Measurements from ENCODE around the gene KLHL25. TPM values are rescaled to one million over a fixed set of nuclear protein-coding genes. Genes with fewer than 3 reads are reported as not detected.

The KLHL25 gene
- total RNA-seq, 1 donor = 8.8 TPM

- no peak overlapping the region for H3K4me3 ChIP-seq (ENCODE audit: low read length)
- H3K9me3 ChIP-seq (ENCODE audit: low read depth, low read length) = no peaks in the 10 kb centered on the region
- H3K27me3 ChIP-seq (ENCODE audit: insufficient read depth, low read length) = no peaks in the 10 kb centered on the region
- no peaks in the 10 kb centered on the region for H3K4me1 ChIP-seq (ENCODE audit: insufficient read depth, low read length)
These were observed 53.1 kb downstream of the KLHL25 start for GRCh38 chr15:85741662-85742061.

DNA sequence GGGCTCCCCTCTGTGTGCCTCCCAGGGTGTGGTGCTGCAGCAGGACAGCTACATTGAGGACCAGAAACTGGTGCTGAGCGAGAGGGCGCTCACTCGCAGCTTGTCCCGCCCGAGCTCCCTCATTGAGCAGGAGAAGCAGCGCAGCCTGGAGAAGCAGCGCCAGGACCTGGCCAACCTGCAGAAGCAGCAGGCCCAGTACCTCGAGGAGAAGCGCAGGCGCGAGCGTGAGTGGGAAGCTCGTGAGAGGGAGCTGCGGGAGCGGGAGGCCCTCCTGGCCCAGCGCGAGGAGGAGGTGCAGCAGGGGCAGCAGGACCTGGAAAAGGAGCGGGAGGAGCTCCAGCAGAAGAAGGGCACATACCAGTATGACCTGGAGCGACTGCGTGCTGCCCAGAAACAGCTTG lies 53.7 kb downstream of the KLHL25 start:
- Histone ChIP-seq H3K4me3 (ENCODE audit: low read length) (no peak overlapping the region), H3K4me1 (ENCODE audit: insufficient read depth, low read length) (no peaks in the 10 kb centered on the region), H3K9me3 (ENCODE audit: low read depth, low read length) (no peaks in the 10 kb centered on the region), H3K27me3 (ENCODE audit: insufficient read depth, low read length) (no peaks in the 10 kb centered on the region)

- no peaks in the 10 kb centered on the region for H3K27me3 ChIP-seq (ENCODE audit: insufficient read depth, low read length)
- H3K4me1 ChIP-seq (ENCODE audit: insufficient read depth, low read length) = no peaks in the 10 kb centered on the region
- H3K4me3 ChIP-seq (ENCODE audit: low read length) = no peak overlapping the region
- H3K9me3 ChIP-seq (ENCODE audit: low read depth, low read length) = peaks cover 8% of the 10 kb centered on the region
These were observed 57.7 kb downstream of the KLHL25 start for GRCh38 chr15:85737061-85737460.

DNA sequence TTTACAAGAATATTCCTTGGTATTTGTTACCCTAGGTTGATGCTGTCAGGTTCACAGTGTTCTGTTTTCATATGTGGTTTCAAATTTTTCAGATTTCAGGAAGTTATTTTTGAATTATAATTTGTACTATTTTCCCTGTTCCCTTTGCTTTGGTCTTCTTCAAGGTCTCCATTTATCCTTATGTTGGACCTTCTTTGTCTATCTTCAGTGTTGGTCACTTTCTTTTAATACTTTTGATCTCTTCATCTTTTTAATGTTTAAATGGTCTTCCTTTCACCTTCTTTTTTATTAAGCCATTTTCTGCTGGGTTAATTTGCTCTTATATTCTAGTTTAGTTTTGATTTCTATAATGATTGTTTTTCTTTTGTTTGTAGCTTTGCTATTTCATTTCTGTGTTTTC lies 61.3 kb downstream of the KLHL25 start:
- Histone ChIP-seq H3K4me3 (ENCODE audit: low read length) (no peak overlapping the region), H3K4me1 (ENCODE audit: insufficient read depth, low read length) (no peaks in the 10 kb centered on the region), H3K27me3 (ENCODE audit: insufficient read depth, low read length) (no peaks in the 10 kb centered on the region)

GRCh38 chr15:85730001-85730820 lies 64.5 kb downstream of the KLHL25 start:
- Histone ChIP-seq H3K9me3 (ENCODE audit: low read depth, low read length) (peaks cover 8% of the 10 kb centered on the region), H3K4me3 (ENCODE audit: low read length) (no peak overlapping the region), H3K27me3 (ENCODE audit: insufficient read depth, low read length) (no peaks in the 10 kb centered on the region), H3K4me1 (ENCODE audit: insufficient read depth, low read length) (no peaks in the 10 kb centered on the region)

More for the DNA sequence above, 61.3 kb downstream of the KLHL25 start:
- H3K9me3 ChIP-seq (ENCODE audit: low read depth, low read length) = peaks cover 8% of the 10 kb centered on the region

- Histone ChIP-seq H3K27me3 (ENCODE audit: insufficient read depth, low read length) (no peaks in the 10 kb centered on the region), H3K4me1 (ENCODE audit: insufficient read depth, low read length) (no peaks in the 10 kb centered on the region), H3K4me3 (ENCODE audit: low read length) (no peak overlapping the region), H3K9me3 (ENCODE audit: low read depth, low read length) (no peaks in the 10 kb centered on the region)
These were observed 67.7 kb downstream of the KLHL25 start for GRCh38 chr15:85727068-85727467.

DNA sequence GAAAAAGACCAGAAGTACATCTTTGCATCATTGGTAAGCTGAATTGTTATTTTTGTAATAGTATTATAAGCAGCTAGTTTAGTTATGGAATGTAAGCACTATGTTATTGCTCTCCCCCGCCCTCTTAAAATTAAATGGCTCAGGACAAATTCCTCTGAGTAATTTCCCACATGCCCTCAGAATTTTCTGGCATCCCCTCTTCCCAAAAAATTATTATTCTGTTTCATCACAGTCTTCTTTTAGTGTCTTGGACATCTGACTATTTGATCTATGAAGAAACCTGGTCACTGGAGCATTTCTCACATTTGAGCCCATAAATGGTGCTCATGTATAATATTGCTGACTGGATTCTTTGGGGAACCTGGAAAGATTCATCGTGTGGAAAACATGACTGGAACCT lies 68.3 kb downstream of the KLHL25 start:
- H3K27me3 ChIP-seq (ENCODE audit: insufficient read depth, low read length) = no peaks in the 10 kb centered on the region
- H3K4me3 ChIP-seq (ENCODE audit: low read length) = no peak overlapping the region
- no peaks in the 10 kb centered on the region for H3K9me3 ChIP-seq (ENCODE audit: low read depth, low read length)
- no peaks in the 10 kb centered on the region for H3K4me1 ChIP-seq (ENCODE audit: insufficient read depth, low read length)

DNA sequence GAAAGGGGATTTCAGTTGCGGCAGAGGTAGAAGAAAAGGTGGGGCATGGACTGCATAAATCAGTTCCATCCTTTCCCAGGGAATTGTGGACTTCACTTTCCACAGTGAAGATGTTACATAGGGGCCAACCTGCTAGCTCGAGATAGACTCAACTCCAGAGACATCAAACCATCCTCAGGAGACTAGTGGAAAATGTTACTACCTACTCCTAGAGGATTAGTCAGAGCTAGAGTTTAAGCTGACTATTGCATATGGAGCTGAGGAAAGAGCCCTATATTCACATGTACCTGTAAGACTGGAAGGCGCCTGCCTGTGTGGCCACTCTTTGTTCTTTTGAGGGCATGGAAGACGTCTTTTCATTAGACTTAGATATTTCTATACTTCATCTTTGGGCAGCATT lies 69.2 kb downstream of the KLHL25 start:
- Histone ChIP-seq H3K27me3 (ENCODE audit: insufficient read depth, low read length) (no peaks in the 10 kb centered on the region), H3K9me3 (ENCODE audit: low read depth, low read length) (no peaks in the 10 kb centered on the region), H3K4me1 (ENCODE audit: insufficient read depth, low read length) (no peaks in the 10 kb centered on the region), H3K4me3 (ENCODE audit: low read length) (no peak overlapping the region)

GRCh38 chr15:85725019-85725418 lies 69.7 kb downstream of the KLHL25 start:
- Histone ChIP-seq H3K4me3 (ENCODE audit: low read length) (no peak overlapping the region), H3K9me3 (ENCODE audit: low read depth, low read length) (no peaks in the 10 kb centered on the region), H3K4me1 (ENCODE audit: insufficient read depth, low read length) (no peaks in the 10 kb centered on the region), H3K27me3 (ENCODE audit: insufficient read depth, low read length) (no peaks in the 10 kb centered on the region)

GRCh38 chr15:85723960-85724945 lies 70.5 kb downstream of the KLHL25 start:
- no peaks in the 10 kb centered on the region for H3K9me3 ChIP-seq (ENCODE audit: low read depth, low read length)
- no peaks in the 10 kb centered on the region for H3K27me3 ChIP-seq (ENCODE audit: insufficient read depth, low read length)
- no peak overlapping the region for H3K4me3 ChIP-seq (ENCODE audit: low read length)
- no peaks in the 10 kb centered on the region for H3K4me1 ChIP-seq (ENCODE audit: insufficient read depth, low read length)

DNA sequence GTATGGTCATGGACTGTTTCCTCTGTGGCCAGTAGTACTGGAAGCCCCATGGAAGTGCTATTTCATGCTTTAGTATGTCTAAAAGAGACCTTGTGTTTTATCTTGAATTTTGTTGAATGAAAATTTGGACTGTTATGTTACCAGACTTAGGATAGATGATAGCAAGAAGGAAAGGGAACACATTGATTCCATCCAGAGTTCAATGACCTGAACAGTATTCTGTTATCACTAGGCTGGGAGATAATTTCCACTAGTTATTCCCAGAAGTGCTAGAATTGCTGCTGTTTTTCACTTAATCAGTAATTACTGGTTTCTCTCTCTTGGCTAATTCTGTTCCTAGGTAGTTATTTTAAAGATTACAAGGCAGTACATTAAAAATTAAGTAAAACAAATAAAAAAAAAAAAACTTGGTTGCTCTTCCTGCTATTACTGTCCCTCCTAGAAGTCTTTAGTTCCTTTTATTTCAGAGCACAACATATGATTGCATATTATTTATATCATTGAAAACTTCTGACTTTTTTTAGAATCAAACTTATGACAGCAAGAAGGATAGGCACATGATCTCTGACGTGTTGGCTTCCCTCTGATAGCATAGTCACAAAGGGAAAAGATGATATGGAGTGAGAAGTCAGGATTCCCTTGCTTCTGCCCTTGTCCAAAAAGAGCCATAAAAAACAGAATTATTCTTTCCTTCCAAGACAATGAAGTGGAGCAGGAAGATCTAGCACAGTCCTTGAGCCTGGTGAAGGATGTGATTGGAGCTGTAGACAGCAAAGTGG lies 72.2 kb downstream of the KLHL25 start:
- Histone ChIP-seq H3K4me1 (ENCODE audit: insufficient read depth, low read length) (no peaks in the 10 kb centered on the region), H3K4me3 (ENCODE audit: low read length) (no peak overlapping the region), H3K9me3 (ENCODE audit: low read depth, low read length) (no peaks in the 10 kb centered on the region), H3K27me3 (ENCODE audit: insufficient read depth, low read length) (no peaks in the 10 kb centered on the region)

GRCh38 chr15:85718981-85719380 lies 75.7 kb downstream of the KLHL25 start:
- no peaks in the 10 kb centered on the region for H3K9me3 ChIP-seq (ENCODE audit: low read depth, low read length)
- H3K27me3 ChIP-seq (ENCODE audit: insufficient read depth, low read length) = no peaks in the 10 kb centered on the region
- H3K4me1 ChIP-seq (ENCODE audit: insufficient read depth, low read length) = no peaks in the 10 kb centered on the region
- H3K4me3 ChIP-seq (ENCODE audit: low read length) = no peak overlapping the region

- Histone ChIP-seq H3K4me1 (ENCODE audit: insufficient read depth, low read length) (no peaks in the 10 kb centered on the region), H3K27me3 (ENCODE audit: insufficient read depth, low read length) (no peaks in the 10 kb centered on the region), H3K4me3 (ENCODE audit: low read length) (no peak overlapping the region), H3K9me3 (ENCODE audit: low read depth, low read length) (no peaks in the 10 kb centered on the region)
These were observed 76.3 kb downstream of the KLHL25 start for GRCh38 chr15:85718271-85718971.

DNA sequence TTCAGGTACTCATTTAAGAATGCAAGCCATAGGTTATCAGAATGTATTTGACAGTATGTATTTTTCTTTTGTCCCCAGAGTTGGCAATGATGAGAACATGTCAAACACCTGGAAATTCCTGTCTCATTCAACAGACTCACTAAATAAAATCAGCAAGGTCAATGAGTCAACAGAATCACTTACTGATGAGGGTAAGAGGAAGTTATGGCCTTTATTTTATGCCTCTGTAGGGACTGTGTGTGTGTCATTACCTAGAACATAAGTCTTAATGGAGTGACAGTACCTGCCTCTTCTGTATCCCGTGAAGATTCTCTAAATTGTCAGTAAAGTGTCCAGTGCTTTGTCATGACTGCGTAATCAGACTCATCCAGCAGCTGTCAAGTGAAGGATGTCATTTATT lies 77.5 kb downstream of the KLHL25 start:
- Histone ChIP-seq H3K4me3 (ENCODE audit: low read length) (no peak overlapping the region), H3K4me1 (ENCODE audit: insufficient read depth, low read length) (no peaks in the 10 kb centered on the region), H3K9me3 (ENCODE audit: low read depth, low read length) (no peaks in the 10 kb centered on the region), H3K27me3 (ENCODE audit: insufficient read depth, low read length) (no peaks in the 10 kb centered on the region)
